SJCRH30 (cell line): ENCODE measurements around the gene CAPN12. TPM values are rescaled to one million over a fixed set of nuclear protein-coding genes. Genes with fewer than 3 reads are reported as not detected.
"Not testable (repeated sequence)": the region's sequence is repeated elsewhere in the genome, so short reads cannot be mapped to it uniquely, and the experiment has no call there.

Experiments
- DNase-seq, 2 experiments: peaks; one replicate each; pipeline ENCODE4 v3.0.0-alpha.2; 2015 to 2020
- H3K27ac ChIP-seq: fragments of 250-450 bp; sonication (Bioruptor Pico); 2 replicates; pipeline ENCODE4 v1.5.1; 2020; ENCODE audit warnings: mild to moderate bottlenecking, moderate library complexity
- H3K27me3 ChIP-seq: fragments of 250-450 bp; sonication (Bioruptor Pico); 2 replicates; pipeline ENCODE4 v1.5.1; 2020; ENCODE audit warnings: mild to moderate bottlenecking, moderate library complexity
- H3K36me3 ChIP-seq: fragments of 250-450 bp; sonication (Bioruptor Pico); 2 replicates; pipeline ENCODE4 v1.5.1; 2020; ENCODE audit warnings: mild to moderate bottlenecking, moderate library complexity
- H3K4me1 ChIP-seq: fragments of 250-450 bp; sonication (Bioruptor Pico); 2 replicates; pipeline ENCODE4 v1.5.1; 2020; ENCODE audit warnings: mild to moderate bottlenecking, moderate library complexity
- H3K4me3 ChIP-seq: fragments of 250-450 bp; sonication (Bioruptor Pico); 2 replicates; pipeline ENCODE4 v1.5.1; 2020; ENCODE audit warnings: mild to moderate bottlenecking, moderate library complexity
- H3K9me3 ChIP-seq: fragments of 250-450 bp; sonication (Bioruptor Pico); replicated peaks from 2 replicates; pipeline ENCODE4 v1.5.1; 2020; ENCODE audit warnings: mild to moderate bottlenecking, moderate library complexity
- total RNA-seq: library from RNA; depleted of rRNA; stranded (reverse); fragments of >200 nt; shearing (Covaris generic); gene quantifications from 2 replicates; pipeline ENCODE4 v1.2.3, GENCODE V29; 2014

CAPN12 gene
- total RNA-seq, 1 experiment from 2014 or later = not detected

DNA sequence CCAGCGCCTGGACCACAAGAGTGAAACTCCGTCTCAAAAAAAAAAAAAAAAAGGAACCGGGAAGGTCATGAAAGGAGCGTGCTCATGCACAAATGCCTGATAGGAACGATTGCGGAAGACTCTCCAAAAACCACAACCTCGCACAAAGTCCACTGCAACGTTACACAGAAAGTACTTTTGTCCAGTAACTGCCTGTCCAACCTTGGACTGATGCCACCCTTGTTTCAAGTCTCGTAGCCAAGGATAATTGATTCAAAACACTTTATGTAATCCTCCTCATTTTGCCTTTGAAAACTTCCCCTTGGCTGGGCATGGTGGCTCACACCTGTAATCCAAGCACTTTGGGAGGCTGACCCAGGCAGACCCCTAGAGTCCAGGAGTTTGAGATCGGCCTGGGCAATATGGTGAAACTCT, 15.3 kb upstream of the CAPN12 start:
- no peak for DNase-seq
- H3K9me3 ChIP-seq = no peaks in the 10 kb centered on the region
- H3K4me3 ChIP-seq = no peak overlapping the region
- no peak overlapping the region for H3K27ac ChIP-seq
- H3K4me1 ChIP-seq = no peaks in the 10 kb centered on the region
- H3K36me3 ChIP-seq = no peaks in the 10 kb centered on the region
- H3K27me3 ChIP-seq = no peaks in the 10 kb centered on the region

DNA sequence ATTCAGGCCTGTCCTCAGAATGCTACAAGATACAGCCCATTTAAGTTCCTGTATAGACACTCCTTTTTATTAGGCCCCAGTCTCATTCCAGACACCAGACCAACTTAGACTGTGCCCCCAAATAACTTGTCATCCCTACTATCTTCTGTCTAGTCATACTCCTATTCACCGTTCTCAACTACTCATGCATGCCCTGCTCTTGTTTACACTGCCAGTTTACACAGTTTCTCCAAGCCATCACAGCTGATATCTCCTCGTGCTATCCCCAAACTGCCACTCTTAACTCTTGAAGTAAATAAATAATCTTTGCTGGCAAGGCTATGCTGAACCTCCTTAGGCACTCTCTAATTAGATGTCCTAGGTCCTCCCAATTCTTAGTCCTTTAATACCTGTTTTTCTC, 9.9 kb upstream of the CAPN12 start:
- not testable (repeated sequence) for H3K4me3 ChIP-seq, H3K27ac ChIP-seq, H3K9me3 ChIP-seq, H3K4me1 ChIP-seq, DNase-seq, H3K36me3 ChIP-seq, H3K27me3 ChIP-seq

DNA sequence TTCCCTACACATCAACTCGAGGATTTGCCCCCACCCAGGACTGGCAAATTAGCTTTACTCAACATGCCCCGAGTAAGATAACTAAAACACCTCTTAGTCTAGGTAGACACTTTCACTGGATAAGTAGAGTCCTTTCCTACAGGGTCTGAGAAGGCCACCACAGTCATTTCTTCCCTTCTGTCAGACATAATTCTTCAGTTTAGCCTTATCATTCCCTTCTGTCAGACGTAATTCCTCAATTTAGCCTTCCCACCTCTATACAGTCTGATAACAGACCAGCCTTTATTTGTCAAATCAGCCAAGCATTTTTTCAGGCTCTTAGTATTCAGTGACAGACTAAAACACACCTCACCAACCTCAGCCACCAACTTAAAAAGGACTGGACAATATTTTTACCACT, 9.5 kb upstream of the CAPN12 start:
- H3K9me3 ChIP-seq, DNase-seq, H3K27me3 ChIP-seq, H3K4me1 ChIP-seq, H3K27ac ChIP-seq, H3K4me3 ChIP-seq, H3K36me3 ChIP-seq: not testable (repeated sequence)

DNA sequence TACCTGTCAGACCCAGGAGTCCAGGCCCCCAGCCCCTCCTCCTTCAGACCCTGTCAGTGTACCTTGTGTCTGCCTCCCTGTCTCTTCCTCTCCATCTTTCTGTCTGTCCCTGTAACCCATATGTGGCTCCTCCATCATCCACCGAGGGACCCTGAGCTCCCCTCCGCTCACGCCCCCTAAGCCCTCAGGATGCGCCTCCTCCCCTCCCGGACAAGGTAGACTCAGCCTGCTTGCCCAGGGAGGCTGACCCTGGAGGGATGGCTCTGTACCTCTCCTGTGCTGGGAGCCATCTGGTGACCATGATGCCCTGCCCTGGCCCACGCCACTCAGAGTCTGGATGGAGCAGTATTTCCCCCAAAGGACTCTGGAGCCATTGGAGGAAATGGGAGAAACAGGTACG, 1.0 kb upstream of the CAPN12 start:
- Histone ChIP-seq H3K4me3 (no peak overlapping the region), H3K36me3 (no peaks in the 10 kb centered on the region), H3K9me3 (no peaks in the 10 kb centered on the region), H3K27me3 (no peaks in the 10 kb centered on the region), H3K4me1 (no peaks in the 10 kb centered on the region), H3K27ac (no peak overlapping the region)
- DNase-seq = peak in 1 of 2 experiments; percentile 8

DNA sequence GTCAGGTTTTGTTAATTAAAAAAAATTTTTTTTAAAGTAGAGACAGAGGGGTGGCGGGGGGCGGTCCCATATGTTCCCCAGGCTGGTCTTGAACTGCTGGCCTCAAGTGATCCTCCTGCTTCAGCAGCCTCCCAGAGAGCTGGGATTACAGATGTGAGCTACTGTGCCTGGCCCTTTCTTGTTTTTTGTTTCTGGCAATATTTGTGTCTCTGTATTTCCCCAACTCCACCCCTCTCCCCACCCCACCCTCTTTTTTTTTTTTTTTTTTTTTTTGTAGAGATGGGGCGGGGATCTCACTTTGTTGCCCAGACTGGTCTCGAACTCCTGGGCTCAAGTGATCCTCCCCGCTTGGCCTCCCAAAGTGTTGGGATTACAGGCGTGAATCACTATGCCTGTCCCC, 600 bp upstream of the CAPN12 start:
- no peak for DNase-seq
- no peaks in the 10 kb centered on the region for H3K9me3 ChIP-seq
- H3K27ac ChIP-seq = no peak overlapping the region

DNA sequence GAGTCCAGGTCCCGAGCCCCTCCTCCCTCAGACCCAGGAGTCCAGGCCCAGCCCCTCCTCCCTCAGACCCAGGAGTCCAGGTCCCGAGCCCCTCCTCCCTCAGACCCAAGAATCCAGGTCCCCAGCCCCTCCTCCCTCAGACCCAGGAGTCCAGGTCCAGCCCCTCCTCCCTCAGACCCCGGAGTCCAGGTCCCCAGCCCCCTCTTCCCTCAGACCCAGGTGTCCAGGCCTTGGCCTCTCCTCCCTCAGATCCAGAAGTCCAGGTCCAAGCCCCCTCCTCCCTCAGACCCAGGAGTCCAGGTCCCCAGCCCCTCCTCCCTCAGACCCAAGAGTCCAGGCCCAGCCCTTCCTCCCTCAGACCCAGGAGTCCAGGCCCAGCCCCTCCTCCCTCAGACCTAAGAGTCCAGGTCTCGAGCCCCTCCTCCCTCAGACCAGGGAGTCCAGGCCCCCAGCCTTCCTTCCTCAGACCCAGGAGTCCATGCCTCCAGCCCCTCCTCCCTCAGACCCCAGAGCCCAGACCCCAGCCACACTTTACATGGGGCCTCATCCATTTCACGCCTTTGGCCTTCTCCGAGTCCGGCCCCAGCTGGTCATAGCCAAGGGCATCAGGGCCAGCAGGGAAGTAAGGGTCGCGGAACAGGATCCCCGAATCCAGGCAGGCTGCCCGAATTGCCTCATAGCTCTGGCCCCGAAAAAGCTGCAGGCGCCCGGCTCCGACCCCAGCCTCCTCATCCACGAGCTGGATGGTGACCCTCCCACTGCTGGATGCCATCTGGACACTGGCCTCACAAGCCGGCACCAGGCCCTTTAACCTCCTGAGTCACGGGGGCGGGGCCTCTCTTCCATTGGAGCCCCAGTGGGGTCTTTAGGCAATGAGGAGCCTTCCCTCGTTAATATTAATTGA, 628 bp downstream of the CAPN12 start:
- DNase-seq = peak in 1 of 2 experiments; percentile 5
- no peaks in the 10 kb centered on the region for H3K36me3 ChIP-seq

More for the DNA sequence above, 600 bp upstream of the CAPN12 start:
- no peak overlapping the region for H3K4me3 ChIP-seq
- no peaks in the 10 kb centered on the region for H3K4me1 ChIP-seq
- H3K27me3 ChIP-seq = no peaks in the 10 kb centered on the region
- no peaks in the 10 kb centered on the region for H3K36me3 ChIP-seq

DNA sequence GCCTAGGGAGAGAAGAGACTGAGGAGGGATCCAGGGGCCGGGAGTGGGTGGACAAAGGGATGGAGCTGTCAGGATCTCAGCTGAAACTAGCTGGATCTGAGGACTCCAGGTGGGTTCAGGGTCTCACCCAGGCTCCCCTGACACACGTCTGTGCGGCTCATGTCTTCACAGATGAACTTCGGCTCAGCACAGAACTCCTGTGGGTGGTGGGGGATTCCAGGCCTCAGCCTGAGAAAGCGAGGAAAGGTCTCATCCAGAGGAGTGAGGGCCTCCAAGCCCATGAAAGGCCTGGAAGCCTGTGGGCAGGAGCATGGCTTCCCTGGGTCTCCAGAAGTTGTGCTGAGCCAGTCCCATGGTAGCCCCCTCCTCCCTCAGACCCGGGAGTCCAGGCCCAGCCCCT, 1.4 kb downstream of the CAPN12 start:
- Histone ChIP-seq H3K27ac (no peak overlapping the region), H3K36me3 (no peaks in the 10 kb centered on the region), H3K27me3 (no peaks in the 10 kb centered on the region), H3K4me3 (no peak overlapping the region), H3K9me3 (no peaks in the 10 kb centered on the region), H3K4me1 (no peaks in the 10 kb centered on the region)
- no peak for DNase-seq

More for the DNA sequence above, 628 bp downstream of the CAPN12 start:
- H3K4me3 ChIP-seq = no peak overlapping the region
- H3K27me3 ChIP-seq = no peaks in the 10 kb centered on the region
- no peaks in the 10 kb centered on the region for H3K4me1 ChIP-seq
- no peak overlapping the region for H3K27ac ChIP-seq
- H3K9me3 ChIP-seq = no peaks in the 10 kb centered on the region

DNA sequence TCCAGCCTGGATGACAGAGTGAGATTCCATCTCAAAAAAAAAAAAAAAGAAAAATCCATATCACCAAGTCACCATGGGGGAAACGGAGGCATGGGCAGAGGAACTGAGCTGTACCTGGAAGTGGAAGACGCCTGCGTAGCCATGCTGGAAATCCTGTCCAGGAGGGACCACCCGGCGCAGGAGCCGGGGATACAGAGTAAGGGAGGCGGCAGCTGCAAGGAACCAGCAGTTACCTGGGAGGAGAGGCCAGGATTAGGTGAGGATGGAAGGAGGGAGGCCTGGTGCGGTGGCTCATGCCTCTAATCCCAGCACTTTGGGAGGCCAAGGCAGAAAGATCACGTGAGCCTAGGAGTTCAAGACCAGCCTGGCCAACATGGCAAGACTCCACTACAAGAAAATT, 2.0 kb downstream of the CAPN12 start:
- DNase-seq = no peak

DNA sequence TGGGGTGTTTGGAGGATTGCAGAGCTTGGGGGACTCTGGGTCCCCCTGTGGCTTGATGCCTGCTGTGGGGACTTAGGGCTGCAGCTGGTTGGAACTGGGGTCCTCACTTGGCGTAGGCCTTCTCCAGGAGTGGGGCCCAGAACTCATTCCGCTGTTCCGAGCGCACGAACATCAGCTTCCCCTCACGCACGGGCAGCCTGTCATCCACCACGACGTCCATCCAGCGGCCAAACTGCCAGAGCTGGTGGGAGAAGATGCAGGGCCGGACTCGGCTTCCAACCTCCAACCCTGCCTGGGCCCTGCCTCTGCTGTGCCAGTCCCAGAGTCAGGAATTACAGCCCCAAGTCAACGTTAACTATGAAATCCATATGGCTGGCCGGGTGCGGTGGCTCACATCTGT, 2.6 kb downstream of the CAPN12 start:
- H3K4me3 ChIP-seq = no peak overlapping the region
- H3K4me1 ChIP-seq = no peaks in the 10 kb centered on the region
- DNase-seq = peak in 1 of 2 experiments; percentile 3
- no peaks in the 10 kb centered on the region for H3K9me3 ChIP-seq
- H3K27ac ChIP-seq = no peak overlapping the region
- H3K27me3 ChIP-seq = no peaks in the 10 kb centered on the region
- H3K36me3 ChIP-seq = no peaks in the 10 kb centered on the region

More for the DNA sequence above, 2.0 kb downstream of the CAPN12 start:
- H3K4me1 ChIP-seq = no peaks in the 10 kb centered on the region
- H3K4me3 ChIP-seq = no peak overlapping the region
- H3K27ac ChIP-seq = no peak overlapping the region
- H3K36me3 ChIP-seq = no peaks in the 10 kb centered on the region
- no peaks in the 10 kb centered on the region for H3K27me3 ChIP-seq
- no peaks in the 10 kb centered on the region for H3K9me3 ChIP-seq

DNA sequence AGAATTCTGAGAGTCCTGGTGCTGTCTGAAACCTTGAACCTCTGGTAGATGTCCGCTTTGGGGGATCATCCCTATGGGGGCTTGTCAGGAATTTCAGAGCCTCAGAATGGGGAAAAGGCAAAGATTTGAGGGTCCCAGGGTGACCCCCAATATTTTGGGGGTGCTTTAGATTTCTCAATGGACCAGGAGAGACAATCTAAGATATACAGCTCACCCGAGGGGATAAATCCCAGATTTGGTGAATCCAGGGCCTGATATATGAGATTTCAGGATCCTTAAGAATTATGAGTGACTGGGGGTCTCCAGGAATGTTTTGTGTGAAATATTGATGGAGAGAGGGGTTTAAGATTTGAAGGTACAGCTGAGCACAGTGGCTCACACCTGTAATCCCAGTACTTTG, 3.3 kb downstream of the CAPN12 start:
- no peak overlapping the region for H3K27ac ChIP-seq
- no peaks in the 10 kb centered on the region for H3K9me3 ChIP-seq
- H3K27me3 ChIP-seq = no peaks in the 10 kb centered on the region
- H3K4me1 ChIP-seq = no peaks in the 10 kb centered on the region
- H3K36me3 ChIP-seq = no peaks in the 10 kb centered on the region
- no peak for DNase-seq
- H3K4me3 ChIP-seq = no peak overlapping the region

DNA sequence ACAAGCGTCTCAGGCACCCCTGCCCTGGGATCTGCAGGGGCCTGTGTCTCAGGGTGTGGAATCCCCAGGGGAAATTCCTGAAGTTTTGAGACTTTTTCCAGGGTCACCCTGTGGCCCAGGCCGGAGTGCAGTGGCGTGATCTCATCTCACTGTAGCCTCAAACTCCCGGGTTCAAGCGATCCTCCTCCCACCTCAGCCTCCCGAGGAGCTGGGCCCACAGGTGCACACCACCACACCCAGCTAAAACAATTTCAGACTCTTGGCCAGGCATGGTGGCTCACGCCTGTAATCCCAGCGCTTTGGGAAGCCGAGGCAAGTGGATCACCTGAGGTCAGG, 4.0 kb downstream of the CAPN12 start:
- Histone ChIP-seq H3K9me3 (no peaks in the 10 kb centered on the region), H3K27me3 (no peaks in the 10 kb centered on the region), H3K27ac (no peak overlapping the region), H3K4me3 (no peak overlapping the region), H3K36me3 (no peaks in the 10 kb centered on the region), H3K4me1 (no peaks in the 10 kb centered on the region; the same call in 1 of the 2 replicates)
- DNase-seq = no peak

DNA sequence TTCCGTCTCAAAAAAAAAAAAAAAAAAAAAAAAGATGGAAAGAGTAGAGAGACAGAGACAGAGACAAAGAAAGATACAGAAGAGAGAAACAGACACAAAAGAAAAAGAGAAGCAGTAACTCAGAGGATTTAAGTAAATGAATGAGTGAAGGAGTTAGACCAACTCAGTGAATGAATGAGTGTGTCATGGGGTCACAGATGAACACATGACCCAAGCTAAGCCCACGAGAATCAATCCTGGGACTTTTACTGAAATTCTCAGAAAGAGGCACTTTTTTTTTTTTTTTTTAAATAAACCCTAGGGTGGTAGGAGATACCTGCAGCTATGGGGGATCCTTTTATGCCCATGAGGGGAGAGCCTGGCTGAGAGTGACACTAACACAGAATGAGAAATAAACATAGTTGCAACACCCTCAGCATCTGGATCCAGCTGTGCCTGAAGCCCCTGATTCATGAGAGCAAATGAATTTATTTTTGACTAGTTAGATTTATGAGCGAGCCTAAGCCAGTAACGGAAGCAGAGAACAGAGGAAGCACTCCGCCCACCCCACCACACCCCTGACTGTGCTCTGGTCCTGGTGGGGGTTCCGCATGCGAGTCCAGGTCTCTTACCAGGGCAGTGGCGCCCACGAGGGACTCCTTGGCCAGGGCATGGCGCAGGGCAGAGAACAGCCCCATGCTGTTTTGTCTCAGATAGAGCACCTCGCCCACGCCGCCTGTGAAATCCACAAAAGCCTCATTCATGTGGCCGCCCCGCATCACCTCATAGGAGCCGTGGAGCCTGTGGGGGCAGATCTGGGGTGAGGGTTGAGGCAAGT, 4.6 kb downstream of the CAPN12 start:
- Histone ChIP-seq H3K4me1 (peaks cover 4% of the 10 kb centered on the region), H3K27ac (no peak overlapping the region), H3K36me3 (no peaks in the 10 kb centered on the region), H3K4me3 (no peak overlapping the region), H3K9me3 (no peaks in the 10 kb centered on the region), H3K27me3 (no peaks in the 10 kb centered on the region)
- DNase-seq = no peak

DNA sequence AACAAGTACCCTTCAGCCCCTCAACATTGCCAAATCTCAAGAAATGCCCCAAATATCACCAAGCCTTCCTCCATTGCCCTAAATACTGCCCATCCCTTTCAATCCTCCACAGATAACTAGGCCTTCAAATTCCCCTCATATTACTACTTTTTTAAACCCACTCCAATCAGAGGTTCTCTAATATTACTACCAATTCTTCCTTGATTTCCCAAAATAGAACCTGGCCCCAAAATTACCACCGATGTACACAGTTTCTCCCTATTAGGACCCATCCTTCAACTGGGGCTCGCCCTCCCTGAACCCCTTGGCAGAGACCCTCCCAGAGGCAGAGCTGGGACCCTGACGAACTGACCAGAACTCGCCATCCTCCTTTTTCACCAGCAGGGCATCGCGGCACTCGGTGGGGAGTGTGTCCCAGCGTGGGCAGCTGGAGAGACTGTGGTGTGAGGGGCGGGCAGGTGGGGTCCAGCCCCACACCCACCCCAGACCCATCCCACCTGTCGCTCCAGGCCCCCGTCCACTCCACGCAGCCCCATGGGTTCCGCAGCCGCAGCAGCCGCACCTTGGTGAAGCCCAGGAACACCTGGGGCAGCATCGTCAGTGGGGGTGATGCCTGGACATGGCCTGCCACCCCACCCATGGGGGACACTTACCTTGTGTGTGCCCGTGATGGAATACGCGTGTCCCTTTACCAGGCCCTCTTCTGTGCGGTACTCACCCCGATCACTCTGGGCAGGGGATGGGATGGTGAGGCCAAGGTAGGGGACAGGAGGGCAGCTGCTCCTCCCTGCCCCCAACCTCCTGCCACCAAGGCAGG, 6.1 kb downstream of the CAPN12 start:
- peak in 1 of 2 experiments; percentile 2 for DNase-seq
- Histone ChIP-seq H3K4me3 (no peak overlapping the region), H3K4me1 (peaks cover 13% of the 10 kb centered on the region), H3K36me3 (no peaks in the 10 kb centered on the region), H3K27me3 (no peaks in the 10 kb centered on the region), H3K27ac (no peak overlapping the region), H3K9me3 (no peaks in the 10 kb centered on the region)

DNA sequence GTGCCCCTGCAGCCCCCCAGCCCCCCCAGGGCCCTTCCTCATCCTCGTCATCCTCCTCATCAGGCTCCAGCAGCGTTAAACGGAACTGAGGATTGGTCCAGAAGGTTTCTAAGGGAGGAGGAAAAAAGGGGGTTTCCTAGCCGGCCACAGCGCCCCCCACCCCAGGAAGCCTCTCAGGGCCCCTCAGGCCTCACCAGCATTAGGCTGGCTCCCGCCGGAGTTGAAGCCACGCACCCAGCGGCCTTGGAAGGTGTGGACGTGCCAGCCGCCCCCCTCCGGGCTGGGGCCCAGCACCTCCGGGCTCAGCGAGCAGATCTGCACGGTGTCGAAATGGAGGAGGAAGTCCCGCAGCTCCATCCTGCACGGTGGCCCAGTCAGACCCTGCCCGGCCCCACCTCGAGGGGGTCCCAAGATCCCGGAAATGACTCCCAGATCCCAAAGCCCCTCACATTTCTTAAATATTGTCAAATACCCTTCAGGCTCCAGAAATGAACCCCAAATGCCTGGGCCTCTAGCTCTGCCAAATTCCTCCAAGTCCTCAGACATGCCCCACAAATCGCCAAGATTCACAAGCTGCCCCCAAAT, 6.9 kb downstream of the CAPN12 start:
- DNase-seq = no peak
- Histone ChIP-seq H3K36me3 (no peaks in the 10 kb centered on the region), H3K4me3 (no peak overlapping the region), H3K4me1 (peaks cover 13% of the 10 kb centered on the region), H3K9me3 (no peaks in the 10 kb centered on the region), H3K27ac (no peak overlapping the region), H3K27me3 (no peaks in the 10 kb centered on the region)
